Liver (tissue), 9 donors: ENCODE results near the gene ANKRD11. TPM values are rescaled to one million over a fixed set of nuclear protein-coding genes. Genes with fewer than 3 reads are reported as not detected.

ENCODE experiments used
- DNase-seq: peaks from one replicate; pipeline ENCODE4 v3.0.0-alpha.2; 2017; ENCODE audit warnings: low spot score
- H3K27ac ChIP-seq, 2 donors: one replicate each; pipeline ENCODE4 v1.7.0; 2013; ENCODE audit warnings: inconsistent platforms in 2 of 2, low read length in 2 of 2, control low read depth in 1 of 2, low read depth in 1 of 2, mild to moderate bottlenecking in 1 of 2
- H3K27me3 ChIP-seq, 4 donors: one replicate each; pipeline versions ENCODE4 v1.6.1 to v1.7.0; 2013; ENCODE audit warnings: low read length in 3 of 4, inconsistent platforms in 1 of 4, mild to moderate bottlenecking in 1 of 4, moderate library complexity in 1 of 4; ENCODE audit not compliant: control insufficient read depth in 4 of 4, insufficient read depth in 4 of 4
- H3K36me3 ChIP-seq, 4 donors: one replicate each; pipeline versions ENCODE4 v1.6.1 to v1.7.0; 2013; ENCODE audit warnings: low read length in 3 of 4, mild to moderate bottlenecking in 3 of 4, low read depth in 1 of 4, moderate library complexity in 1 of 4; ENCODE audit not compliant: control insufficient read depth in 4 of 4, insufficient read depth in 3 of 4
- H3K4me1 ChIP-seq, 4 donors: one replicate each; pipeline versions ENCODE4 v1.6.1 to v1.7.0; 2013; ENCODE audit warnings: low read length in 3 of 4, mild to moderate bottlenecking in 3 of 4, moderate library complexity in 1 of 4; ENCODE audit not compliant: control insufficient read depth in 4 of 4, insufficient read depth in 4 of 4
- H3K4me3 ChIP-seq, 3 donors: one replicate each; pipeline versions ENCODE4 v1.6.1 to v1.7.0; 2013; ENCODE audit warnings: low read length in 3 of 3, control low read depth in 1 of 3, low read depth in 1 of 3, mild to moderate bottlenecking in 1 of 3
- H3K9ac ChIP-seq, 2 donors: one replicate each; pipeline ENCODE4 v1.7.0; 2013; ENCODE audit warnings: low read length in 2 of 2, mild to moderate bottlenecking in 2 of 2, moderate library complexity in 2 of 2, control low read depth in 1 of 2, low read depth in 1 of 2
- H3K9me3 ChIP-seq, 4 donors: one replicate each; pipeline versions ENCODE4 v1.6.1 to v1.7.0; 2013; ENCODE audit warnings: low read length in 3 of 4; ENCODE audit not compliant: control insufficient read depth in 4 of 4
- EGR1 ChIP-seq, 2 donors: IDR thresholded peaks; 2 replicates each; pipeline ENCODE4 v1.6.1; 2016 to 2018; ENCODE audit warnings: antibody characterized with exemption in 2 of 2, low read depth in 2 of 2
- FOXA1 ChIP-seq: IDR thresholded peaks from 2 replicates; pipeline ENCODE4 v1.6.1; 2016; ENCODE audit warnings: antibody characterized with exemption
- FOXA2 ChIP-seq: IDR thresholded peaks from 2 replicates; pipeline ENCODE4 v1.6.1; 2016; ENCODE audit warnings: antibody characterized with exemption
- GABPA ChIP-seq, 2 donors: IDR thresholded peaks in 1 of 2; conservative IDR thresholded peaks in 1 of 2; 2 replicates each; pipeline ENCODE4 v1.6.1; 2016; ENCODE audit warnings: antibody characterized with exemption in 2 of 2, mild to moderate bottlenecking in 1 of 2, moderate library complexity in 1 of 2
- HNF4G ChIP-seq: IDR thresholded peaks from 2 replicates; pipeline ENCODE4 v1.6.1; 2016; ENCODE audit warnings: antibody characterized with exemption
- JUND ChIP-seq, 2 donors: IDR thresholded peaks; 2 replicates each; pipeline ENCODE4 v1.6.1; 2016; ENCODE audit warnings: antibody characterized with exemption in 2 of 2
- NR2F2 ChIP-seq: IDR thresholded peaks from 2 replicates; pipeline ENCODE4 v1.6.1; 2016; ENCODE audit warnings: antibody characterized with exemption
- RAD21 ChIP-seq, 2 donors: IDR thresholded peaks; 2 replicates each; pipeline ENCODE4 v1.6.1; 2016; ENCODE audit warnings: antibody characterized with exemption in 2 of 2, mild to moderate bottlenecking in 2 of 2
- RXRA ChIP-seq, 2 donors: IDR thresholded peaks; 2 replicates each; pipeline ENCODE4 v1.6.1; 2017 to 2018; ENCODE audit warnings: antibody characterized with exemption in 2 of 2, mild to moderate bottlenecking in 1 of 2
- SP1 ChIP-seq: IDR thresholded peaks from 2 replicates; pipeline ENCODE4 v1.6.1; 2018; ENCODE audit warnings: antibody characterized with exemption, mild to moderate bottlenecking
- TAF1 ChIP-seq: conservative IDR thresholded peaks from 2 replicates; pipeline ENCODE4 v1.6.1; 2016; ENCODE audit warnings: antibody characterized with exemption, mild to moderate bottlenecking
- YY1 ChIP-seq: IDR thresholded peaks from 2 replicates; pipeline ENCODE4 v1.6.1; 2016; ENCODE audit warnings: antibody characterized with exemption, mild to moderate bottlenecking
- WGBS: extraction: QIAGEN DNeasy Blood & Tissue Kit; methylation state at CpG from one replicate; pipeline ENCODE4 v1.1.7; 2013; 5-methylcytosine and 5-hydroxymethylcytosine counted together
- polyA plus RNA-seq, 2 donors: library from polyadenylated mRNA; stranded (reverse) in 1 of 2; unstranded in 1 of 2; fragments of 200-250 nt in 1 of 2; fragments of >200 nt in 1 of 2; fragmentation: Nextera tagmentation in 1 of 2; extraction: Ambion mirVana in 1 of 2; gene quantifications; one replicate each; pipeline versions ENCODE4 v1.2.1 to v1.2.3, GENCODE V29; 2013 to 2015
- total RNA-seq, 2 donors: library from RNA; depleted of rRNA; stranded (reverse); fragments of >200 nt; gene quantifications; one replicate each; pipeline ENCODE4 v1.2.3, GENCODE V29; 2014
- TF ChIP-seq, protein P1 (sequence below): IDR thresholded peaks from 2 replicates; pipeline ENCODE4 v1.6.1; 2016; ENCODE audit warnings: antibody characterized with exemption, mild to moderate bottlenecking
- TF ChIP-seq, protein P2 (sequence below): fragments of 150-350 bp; IDR thresholded peaks from 2 replicates; pipeline ENCODE4 v1.5.1; 2017; ENCODE audit warnings: improper control_type of control experiment, low read depth, low read length; ENCODE audit not compliant: missing input control
- TF ChIP-seq, protein P3 (sequence below): IDR thresholded peaks from 2 replicates; pipeline ENCODE4 v1.6.1; 2016; ENCODE audit warnings: antibody characterized with exemption
- TF ChIP-seq, protein P4 (sequence below): IDR thresholded peaks from 2 replicates; pipeline ENCODE4 v1.6.1; 2016; ENCODE audit warnings: antibody characterized with exemption
- donor health status: healthy.
- donor health status: healthy.
- donor health status: healthy.
- donor health status: healthy.
- donor health status: healthy.

The ANKRD11 gene
- total and polyA plus RNA-seq, 4 donors = 16.3 to 55.1 (median 28.0) TPM

DNA sequence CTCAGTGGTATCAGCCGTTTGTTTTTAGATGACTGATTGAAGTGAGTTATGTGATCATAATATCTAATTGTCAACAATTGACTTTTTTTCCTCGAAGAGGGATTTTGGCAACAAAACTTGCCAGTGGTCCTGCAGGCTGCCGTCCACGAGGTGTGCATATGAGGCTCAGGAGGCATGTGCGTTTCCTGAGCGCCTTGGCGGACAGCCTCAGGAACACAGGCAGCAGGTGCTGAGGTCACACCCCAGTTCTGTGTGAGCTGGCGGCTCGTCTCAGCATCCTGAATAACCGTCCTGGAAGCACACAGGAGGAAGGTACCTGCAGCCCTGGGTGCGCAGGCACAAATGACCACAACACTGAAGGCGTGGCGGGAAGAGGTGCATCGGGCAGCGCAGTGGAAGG lies 29.5 kb upstream of the ANKRD11 start:
- TF ChIP-seq, protein P1, sequence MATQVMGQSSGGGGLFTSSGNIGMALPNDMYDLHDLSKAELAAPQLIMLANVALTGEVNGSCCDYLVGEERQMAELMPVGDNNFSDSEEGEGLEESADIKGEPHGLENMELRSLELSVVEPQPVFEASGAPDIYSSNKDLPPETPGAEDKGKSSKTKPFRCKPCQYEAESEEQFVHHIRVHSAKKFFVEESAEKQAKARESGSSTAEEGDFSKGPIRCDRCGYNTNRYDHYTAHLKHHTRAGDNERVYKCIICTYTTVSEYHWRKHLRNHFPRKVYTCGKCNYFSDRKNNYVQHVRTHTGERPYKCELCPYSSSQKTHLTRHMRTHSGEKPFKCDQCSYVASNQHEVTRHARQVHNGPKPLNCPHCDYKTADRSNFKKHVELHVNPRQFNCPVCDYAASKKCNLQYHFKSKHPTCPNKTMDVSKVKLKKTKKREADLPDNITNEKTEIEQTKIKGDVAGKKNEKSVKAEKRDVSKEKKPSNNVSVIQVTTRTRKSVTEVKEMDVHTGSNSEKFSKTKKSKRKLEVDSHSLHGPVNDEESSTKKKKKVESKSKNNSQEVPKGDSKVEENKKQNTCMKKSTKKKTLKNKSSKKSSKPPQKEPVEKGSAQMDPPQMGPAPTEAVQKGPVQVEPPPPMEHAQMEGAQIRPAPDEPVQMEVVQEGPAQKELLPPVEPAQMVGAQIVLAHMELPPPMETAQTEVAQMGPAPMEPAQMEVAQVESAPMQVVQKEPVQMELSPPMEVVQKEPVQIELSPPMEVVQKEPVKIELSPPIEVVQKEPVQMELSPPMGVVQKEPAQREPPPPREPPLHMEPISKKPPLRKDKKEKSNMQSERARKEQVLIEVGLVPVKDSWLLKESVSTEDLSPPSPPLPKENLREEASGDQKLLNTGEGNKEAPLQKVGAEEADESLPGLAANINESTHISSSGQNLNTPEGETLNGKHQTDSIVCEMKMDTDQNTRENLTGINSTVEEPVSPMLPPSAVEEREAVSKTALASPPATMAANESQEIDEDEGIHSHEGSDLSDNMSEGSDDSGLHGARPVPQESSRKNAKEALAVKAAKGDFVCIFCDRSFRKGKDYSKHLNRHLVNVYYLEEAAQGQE = no peak
- TF ChIP-seq YY1 (no peak), RAD21 (IDR thresholded peaks at IDR 0.05) (no peak), TAF1 (no peak), FOXA1 (no peak), HNF4G (no peak), SP1 (no peak), EGR1 (IDR thresholded peaks at IDR 0.05; ENCODE audit: low read depth in 2 of 2) (no peak), GABPA (IDR thresholded peaks at IDR 0.05 in 1 of 2, conservative IDR thresholded peaks at IDR 0.05 in 1 of 2) (no peak), RXRA (IDR thresholded peaks at IDR 0.05) (no peak)
- TF ChIP-seq, protein P2, sequence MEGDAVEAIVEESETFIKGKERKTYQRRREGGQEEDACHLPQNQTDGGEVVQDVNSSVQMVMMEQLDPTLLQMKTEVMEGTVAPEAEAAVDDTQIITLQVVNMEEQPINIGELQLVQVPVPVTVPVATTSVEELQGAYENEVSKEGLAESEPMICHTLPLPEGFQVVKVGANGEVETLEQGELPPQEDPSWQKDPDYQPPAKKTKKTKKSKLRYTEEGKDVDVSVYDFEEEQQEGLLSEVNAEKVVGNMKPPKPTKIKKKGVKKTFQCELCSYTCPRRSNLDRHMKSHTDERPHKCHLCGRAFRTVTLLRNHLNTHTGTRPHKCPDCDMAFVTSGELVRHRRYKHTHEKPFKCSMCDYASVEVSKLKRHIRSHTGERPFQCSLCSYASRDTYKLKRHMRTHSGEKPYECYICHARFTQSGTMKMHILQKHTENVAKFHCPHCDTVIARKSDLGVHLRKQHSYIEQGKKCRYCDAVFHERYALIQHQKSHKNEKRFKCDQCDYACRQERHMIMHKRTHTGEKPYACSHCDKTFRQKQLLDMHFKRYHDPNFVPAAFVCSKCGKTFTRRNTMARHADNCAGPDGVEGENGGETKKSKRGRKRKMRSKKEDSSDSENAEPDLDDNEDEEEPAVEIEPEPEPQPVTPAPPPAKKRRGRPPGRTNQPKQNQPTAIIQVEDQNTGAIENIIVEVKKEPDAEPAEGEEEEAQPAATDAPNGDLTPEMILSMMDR = no peak
- WGBS = 93% methylated on average over 15 of the region's 15 CpGs
- Histone ChIP-seq H3K9ac (no peak overlapping the region), H3K9me3 (no peaks in the 10 kb centered on the region), H3K27me3 (no peaks in the 10 kb centered on the region), H3K4me3 (no peak overlapping the region), H3K4me1 (no peaks in the 10 kb centered on the region), H3K36me3 (peaks cover 12 to 67% (median 32%) of the 10 kb centered on the region in 4 donors), H3K27ac (no peak overlapping the region)
- DNase-seq = no peak

DNA sequence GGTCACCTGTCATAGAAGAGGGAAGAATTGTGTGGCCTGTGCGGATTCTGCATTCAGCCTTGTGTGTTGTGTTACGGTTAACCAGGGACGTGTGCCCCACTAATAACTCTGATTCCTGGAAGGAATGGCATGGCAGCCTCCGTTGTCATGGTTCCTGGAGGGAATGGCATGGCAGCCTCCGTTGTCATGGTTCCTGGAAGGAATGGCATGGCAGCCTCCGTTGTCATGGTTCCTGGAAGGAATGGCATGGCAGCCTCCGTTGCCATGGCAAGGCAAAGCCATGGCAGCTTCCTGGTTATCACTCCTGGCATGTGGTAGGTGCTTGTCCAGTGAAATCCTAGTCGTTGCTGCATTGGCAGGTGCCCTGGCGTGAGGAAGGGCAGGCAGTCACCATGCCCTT lies 26.8 kb upstream of the ANKRD11 start:
- Histone ChIP-seq H3K4me3 (no peak overlapping the region), H3K4me1 (no peaks in the 10 kb centered on the region), H3K9me3 (no peaks in the 10 kb centered on the region), H3K27me3 (no peaks in the 10 kb centered on the region), H3K9ac (no peak overlapping the region), H3K27ac (no peak overlapping the region), H3K36me3 (peaks cover 10 to 57% (median 35%) of the 10 kb centered on the region in 4 donors)
- no peak for DNase-seq
- TF ChIP-seq SP1 = no peak
- TF ChIP-seq, protein P2 = no peak
- no peak for TF ChIP-seq JUND (IDR thresholded peaks at IDR 0.05)
- TF ChIP-seq FOXA2 = no peak
- TF ChIP-seq, protein P3, sequence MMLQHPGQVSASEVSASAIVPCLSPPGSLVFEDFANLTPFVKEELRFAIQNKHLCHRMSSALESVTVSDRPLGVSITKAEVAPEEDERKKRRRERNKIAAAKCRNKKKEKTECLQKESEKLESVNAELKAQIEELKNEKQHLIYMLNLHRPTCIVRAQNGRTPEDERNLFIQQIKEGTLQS = no peak
- TF ChIP-seq, protein P4, sequence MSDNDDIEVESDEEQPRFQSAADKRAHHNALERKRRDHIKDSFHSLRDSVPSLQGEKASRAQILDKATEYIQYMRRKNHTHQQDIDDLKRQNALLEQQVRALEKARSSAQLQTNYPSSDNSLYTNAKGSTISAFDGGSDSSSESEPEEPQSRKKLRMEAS = no peak
- no peak for TF ChIP-seq GABPA (IDR thresholded peaks at IDR 0.05 in 1 of 2, conservative IDR thresholded peaks at IDR 0.05 in 1 of 2)
- TF ChIP-seq NR2F2 = no peak
- TF ChIP-seq YY1 = no peak
- TF ChIP-seq TAF1 = no peak
- WGBS = 81% methylated on average over 9 of the region's 9 CpGs
